GM04504 (cell line): ENCODE data around the gene INO80E.
"Not testable (repeated sequence)": the region's sequence is repeated elsewhere in the genome, so short reads cannot be mapped to it uniquely, and the experiment has no call there.

Experiments used
- DNase-seq: peaks from one replicate; pipeline ENCODE4 v3.0.0-alpha.2; 2012; ENCODE audit warnings: low read depth

INO80E gene, protein sequence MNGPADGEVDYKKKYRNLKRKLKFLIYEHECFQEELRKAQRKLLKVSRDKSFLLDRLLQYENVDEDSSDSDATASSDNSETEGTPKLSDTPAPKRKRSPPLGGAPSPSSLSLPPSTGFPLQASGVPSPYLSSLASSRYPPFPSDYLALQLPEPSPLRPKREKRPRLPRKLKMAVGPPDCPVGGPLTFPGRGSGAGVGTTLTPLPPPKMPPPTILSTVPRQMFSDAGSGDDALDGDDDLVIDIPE

DNA sequence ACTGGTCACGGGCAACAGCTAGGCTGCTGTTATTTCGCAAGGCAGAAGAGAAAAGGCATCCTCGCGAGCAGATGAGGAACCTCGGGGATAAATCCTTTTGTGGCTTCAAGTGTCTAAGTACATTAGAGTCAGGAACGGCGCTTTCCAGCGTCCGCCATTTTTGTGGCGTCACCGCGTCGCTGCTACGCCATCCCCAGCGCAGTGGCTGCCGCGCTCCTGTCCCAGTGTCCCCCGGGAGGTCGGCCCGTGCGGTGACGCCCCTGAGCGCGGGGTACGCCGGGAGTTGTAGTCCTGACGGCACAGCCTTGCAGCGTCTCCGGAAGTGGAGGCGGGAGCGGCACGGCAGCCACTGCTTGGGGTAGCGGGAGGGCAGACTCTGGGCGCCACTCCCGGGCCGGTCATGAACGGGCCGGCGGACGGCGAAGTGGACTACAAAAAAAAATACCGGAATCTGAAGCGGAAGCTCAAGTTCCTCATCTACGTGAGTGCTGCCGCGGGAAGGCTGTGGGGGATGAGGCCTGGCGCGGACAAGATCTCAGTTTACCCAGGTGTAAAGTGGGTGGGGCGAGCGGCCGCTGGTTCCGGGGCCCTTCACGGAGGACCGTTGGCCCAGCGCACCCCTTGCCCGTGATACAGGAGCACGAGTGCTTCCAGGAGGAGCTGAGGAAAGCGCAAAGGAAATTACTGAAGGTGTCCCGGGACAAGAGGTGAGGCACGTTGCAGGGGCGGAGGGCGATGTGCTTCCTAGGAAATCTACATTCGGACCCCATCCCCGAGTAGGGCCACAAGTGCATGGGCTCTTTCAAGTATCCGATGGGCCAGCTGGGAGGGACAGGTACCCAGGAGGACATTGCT is at the start of gene INO80E:
INO80E (plus strand) TSS at position 331 of the 855 bp plus-strand sequence; CDS start at position 401, 70 bp downstream.
- peak; percentile 89 for DNase-seq

DNA sequence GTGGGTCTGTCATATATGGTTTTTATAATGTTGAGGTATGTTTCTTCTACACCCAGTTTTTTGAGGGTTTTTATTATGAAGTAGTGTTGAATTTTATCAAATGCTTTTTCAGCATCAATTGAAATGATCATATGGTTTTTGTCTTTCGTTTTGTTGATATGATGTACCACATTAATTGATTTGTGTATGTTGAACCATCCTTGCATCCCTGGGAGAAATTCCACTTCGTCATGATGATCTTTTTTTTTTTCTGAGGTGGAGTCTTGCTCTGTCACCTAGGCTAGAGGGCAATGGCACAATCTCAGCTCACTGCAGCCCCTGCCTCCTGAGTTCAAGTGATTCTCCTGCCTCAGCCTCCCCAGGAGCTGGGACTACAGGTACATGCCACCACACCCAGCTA is 48.1 kb upstream of the INO80E start:
- DNase-seq, result no peak

DNA sequence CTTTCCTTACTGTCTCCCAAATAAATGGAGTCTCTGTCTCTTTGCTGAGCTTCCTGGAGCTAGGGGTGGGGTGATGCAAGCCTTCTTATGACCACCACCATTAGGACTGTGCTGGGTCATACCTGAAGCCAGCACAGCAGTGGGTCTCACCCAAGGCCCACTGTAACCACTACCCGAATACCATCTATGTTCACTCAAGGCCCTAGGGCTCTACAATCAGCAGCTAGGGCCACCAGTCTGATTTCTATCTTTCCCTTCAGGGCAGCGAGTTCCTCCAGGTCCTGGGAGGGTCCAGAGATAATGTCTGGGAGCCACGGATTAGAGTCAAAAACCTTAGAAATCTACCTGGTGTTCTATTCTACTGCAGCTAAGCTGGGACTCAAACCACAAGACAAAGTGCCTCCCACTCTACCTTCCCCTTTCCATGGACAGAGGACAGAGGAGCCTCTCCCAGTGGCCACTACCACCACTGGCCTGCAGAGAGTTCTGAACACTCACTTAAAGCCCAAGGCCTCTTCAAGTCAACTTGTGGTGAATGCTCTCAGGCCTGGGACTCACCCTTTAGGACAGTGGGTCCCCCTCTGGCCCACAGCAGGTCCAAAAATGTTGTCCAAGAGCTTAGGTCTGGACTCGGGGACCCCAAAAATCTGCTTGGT is 45.1 kb upstream of the INO80E start:
- no peak for DNase-seq

DNA sequence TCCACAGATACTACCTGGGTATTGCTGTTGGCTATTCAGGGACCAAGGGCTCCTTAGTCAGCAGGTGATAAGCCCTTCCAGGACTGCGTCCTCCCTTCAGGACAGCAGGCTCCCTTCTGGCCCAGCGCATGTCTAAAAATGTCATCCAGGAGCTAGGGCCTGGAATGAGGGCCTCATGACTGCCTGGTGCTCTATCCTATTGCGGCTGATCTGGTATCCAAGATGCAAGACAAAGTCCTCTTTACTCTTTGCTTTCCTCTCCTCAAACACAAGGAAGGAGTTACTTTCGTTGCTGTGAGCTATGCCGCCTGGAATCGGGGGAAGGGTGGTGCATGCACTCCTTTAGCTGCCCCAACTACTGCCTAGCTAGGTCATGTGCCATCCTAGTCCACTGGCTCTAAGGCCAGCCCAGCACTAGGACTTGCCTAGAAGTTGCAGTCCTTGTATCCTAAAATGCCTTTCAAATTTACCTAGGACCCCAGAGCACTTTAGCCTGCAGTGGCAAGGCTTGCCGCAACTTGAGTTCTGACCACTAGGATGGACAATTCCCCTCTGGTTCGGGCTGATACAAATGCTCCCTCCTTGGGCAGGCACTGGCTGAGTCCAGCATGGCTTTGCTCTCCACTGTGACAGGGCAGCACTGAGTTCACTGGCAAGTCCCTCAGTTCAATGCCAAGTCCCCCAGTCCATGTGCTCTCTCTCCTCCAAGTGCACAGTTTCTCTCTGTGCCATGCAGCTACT is 44.2 kb upstream of the INO80E start:
- DNase-seq, result no peak

DNA sequence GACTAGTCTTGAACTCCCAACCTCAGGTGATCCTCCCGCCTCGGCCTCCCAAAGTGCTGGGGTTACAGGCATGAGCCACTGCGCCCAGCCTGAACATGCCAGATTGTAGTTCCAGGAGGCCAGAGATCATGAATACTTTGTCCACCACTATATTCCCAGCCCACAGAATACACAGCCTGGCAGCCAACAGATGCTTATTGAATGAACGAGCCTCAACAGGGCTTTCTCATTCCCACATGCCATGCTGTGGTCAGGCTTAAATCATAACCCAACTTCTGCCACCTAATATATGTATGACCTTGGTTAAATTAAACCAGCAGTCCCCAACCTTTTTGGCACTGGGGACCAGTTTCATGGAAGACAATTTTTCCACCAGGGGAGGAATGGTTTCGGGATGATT is 37.3 kb upstream of the INO80E start:
- no peak for DNase-seq

DNA sequence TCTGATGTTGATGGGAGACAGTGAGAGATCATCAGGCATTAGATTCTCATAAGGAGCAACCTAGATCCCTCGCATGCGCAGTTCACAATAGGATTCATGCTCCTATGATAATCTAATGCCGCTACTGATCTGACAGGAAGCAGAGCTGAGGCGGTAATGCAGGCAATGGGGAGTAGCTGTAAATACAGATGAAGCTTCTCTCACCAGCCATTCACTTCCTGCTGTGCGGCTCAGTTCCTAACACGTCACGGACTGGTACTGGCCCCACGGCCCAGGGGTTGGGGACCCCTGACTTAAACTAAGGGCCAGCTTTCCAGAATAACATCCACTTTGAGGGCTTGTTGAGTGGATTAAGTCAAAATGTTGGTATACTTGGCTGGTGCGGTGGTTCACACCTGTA is 36.7 kb upstream of the INO80E start:
- no peak for DNase-seq

DNA sequence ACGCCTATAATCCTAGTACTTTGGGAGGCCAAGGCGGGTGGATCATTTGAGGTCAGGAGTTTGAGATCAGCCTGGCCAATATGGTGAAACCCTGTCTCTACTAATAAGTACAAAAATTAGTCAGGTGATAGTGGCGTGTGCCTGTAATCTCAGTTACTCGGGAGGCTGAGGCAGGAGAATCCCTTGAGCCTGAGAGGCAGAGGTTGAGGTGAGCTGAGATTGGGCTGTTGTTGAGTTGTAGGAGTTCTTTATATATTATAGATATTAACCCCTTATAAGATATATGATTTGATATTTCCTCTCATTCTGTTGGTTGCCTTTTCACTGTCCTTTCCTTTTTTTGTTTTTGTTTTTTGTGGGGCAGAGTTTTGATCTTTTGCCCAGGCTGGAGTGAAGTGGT is 36.2 kb upstream of the INO80E start:
- not testable (repeated sequence) for DNase-seq

DNA sequence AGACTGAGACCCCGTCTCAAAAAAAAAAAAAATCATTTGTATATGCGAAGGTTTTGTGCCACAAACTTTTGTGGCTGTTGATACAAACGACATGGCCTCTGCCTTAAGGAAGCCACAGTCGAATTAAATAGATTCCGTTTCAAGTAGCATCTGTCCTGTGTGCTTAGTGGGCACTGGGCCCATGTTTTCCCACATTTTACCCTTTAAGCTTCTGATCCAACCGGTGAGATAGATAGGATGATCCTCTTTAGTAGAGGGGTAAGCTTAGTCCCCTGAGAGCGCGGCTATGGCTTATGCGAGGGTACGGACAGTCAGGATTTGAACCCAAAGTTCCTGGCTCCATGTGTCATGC is 34.9 kb upstream of the INO80E start:
- no peak for DNase-seq

DNA sequence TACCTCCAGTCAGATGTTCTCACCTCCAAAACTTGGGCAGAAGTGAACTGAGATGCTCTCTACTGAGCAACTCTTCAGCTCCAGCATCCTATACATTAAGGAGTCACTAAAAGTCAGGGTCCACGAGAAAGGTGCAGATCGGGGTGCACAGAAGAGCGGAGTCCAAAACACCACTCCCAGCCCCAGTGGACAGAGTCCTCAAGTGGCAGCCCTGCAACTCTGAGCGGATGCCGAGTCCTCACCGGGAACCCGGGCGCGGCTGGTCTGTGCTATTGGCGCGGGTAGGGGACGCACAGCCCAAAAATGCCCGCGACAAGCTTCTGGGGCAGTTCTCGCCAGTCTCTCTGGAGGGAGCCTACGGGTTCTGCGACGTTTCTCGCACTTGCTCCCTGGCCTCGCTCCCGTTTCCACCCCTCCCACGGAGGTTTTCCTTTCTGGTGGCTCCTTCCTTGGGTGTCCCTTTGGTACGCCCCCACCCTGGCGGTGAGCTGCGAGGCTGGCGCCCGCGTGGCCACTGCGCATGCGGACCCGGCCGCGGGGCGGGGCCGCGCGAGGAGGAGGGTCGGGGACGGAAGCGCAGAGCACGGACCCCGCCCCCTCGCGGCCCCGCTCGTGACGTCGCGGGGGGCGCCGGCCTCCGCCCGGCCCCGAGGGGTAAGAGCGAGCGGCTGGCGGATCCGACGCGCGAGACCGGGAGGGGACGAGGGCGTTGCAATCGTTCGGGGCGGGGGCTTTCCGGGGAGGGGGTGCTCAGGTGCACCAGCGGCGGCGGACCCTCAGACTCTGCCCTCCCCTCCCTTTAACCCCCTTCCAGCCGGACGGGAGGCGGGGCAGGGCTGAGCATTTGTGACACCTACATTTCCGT is 34.3 kb upstream of the INO80E start, which contains the start of gene TMEM219:
TMEM219 (plus strand) TSS at position 601 of the 865 bp plus-strand sequence. CDS start 1,065 bp downstream, outside the sequence.
- peak; percentile 84 for DNase-seq

DNA sequence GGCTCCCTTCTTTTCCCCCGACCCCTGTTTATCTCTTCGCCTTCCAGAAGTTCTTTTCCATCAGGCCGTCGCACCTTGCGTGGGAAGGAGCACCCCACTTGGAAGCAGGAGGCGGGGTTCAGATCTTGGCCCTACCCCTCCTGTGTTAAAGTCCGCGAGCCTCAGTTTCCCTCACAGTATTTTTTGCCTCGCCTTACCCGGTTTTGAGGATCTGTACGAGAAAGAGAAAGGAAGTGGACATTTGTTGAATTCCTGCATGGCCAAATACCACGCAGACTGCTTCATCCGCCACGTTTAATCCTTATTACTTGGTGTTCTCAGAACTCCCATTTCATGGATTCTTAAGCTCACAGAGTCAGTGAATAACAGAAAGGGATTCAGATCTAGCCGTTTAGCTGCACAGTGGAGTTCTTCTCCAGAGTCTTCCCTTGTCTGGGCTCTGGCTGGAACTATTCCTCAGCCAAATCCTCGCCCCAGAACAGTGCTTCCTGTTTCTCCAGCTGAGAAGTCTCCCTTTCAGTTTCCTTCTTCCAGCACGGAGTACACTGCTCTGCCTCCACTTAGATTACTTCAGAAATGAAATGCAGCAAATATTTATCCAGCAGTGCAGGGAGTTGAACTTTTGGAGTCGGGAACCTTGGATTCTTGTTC is 33.6 kb upstream of the INO80E start:
- no peak for DNase-seq

DNA sequence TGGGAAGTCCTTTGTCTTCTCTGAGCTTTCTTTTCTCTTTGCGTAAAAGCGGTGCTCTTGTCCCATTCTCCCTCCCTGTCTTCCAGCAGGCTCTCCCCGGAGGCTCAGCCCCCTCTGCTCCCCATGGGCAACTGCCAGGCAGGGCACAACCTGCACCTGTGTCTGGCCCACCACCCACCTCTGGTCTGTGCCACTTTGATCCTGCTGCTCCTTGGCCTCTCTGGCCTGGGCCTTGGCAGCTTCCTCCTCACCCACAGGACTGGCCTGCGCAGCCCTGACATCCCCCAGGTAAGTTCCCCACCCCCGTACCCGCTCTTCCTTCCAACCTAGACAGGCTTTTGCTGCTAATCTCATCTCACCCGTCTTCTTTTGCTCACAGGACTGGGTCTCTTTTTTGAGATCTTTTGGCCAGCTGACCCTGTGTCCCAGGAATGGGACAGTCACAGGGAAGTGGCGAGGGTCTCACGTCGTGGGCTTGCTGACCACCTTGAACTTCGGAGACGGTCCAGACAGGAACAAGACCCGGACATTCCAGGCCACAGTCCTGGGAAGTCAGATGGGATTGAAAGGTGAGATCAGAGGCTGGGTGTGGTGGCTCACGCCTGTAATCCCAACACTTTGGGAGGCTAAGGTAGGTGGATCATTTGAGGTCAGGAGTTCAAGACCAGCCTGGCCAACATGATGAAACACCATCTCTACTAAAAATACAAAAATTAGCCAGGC is 32.9 kb upstream of the INO80E start:
- DNase-seq, result no peak

DNA sequence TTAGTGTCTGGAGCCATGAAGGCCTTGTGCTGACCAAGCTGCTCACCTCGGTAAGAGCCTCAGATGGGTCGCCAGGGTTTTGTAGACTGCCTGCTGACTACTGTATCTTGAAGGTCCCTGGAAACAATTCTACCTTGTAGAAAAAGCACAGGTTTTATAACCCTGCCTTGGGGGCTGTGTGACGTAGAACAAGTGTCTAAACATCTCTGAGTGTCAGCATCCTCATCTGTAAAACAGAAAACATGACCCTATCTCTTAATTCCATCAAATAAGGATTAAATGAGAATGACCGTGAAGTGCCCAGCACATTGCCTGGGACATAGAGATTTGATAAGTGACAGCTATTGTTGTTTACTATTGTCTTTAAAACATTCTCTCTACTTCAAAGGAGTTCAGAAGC is 27.8 kb upstream of the INO80E start:
- no peak for DNase-seq

DNA sequence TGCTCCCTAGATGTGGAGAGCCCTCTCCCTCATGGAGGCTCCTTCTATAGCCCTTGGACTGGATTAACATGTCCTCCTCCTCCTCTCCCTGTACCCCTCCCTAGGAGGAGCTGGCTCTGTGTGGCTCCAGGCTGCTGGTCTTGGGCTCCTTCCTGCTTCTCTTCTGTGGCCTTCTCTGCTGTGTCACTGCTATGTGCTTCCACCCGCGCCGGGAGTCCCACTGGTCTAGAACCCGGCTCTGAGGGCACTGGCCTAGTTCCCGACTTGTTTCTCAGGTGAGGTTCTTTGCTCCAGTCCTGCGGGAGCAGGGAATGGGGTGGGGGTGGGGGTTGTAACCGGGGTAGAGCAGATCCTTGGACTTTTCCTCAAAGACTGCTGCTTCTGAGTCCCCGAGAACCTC is 24.7 kb upstream of the INO80E start:
- no peak for DNase-seq

DNA sequence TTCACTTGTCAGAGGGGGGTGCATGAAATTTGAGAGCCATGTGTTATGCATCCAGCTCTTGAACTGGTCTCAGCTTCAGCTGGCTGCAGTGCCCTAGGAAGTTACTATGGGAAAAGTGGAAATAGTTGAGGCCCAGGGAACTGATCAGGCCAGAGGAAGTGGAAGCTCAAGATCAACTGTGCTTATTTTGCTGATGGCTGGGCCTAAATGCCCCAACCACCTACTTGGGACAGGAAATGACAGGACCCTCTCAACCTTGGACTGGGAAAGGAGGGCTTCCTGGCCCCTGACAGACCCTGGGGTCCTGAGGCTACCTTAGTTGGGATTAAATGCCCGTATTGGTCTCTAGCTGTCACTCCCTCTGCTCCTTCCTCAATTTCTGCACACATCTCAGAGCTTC is 23.5 kb upstream of the INO80E start:
- no peak for DNase-seq

DNA sequence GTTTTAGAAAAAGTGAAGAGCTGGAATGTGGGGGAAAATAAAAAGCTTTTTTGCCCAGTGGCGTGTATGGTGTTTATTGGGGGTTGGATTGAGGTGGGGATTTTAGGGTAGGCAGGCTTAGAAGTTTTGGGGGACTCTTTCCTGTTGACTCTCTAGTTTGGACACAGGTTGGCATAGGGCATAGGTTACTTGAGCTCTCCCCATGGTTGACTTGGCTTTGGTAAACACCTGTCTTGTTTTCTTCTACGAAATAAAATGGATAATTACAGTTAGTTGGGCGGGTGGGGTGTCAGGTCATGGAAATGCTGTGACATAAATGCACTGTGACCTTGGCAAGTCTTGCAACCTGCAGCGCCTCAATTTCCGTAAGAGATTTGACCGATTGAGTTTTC is 23.1 kb upstream of the INO80E start:
- no peak for DNase-seq

DNA sequence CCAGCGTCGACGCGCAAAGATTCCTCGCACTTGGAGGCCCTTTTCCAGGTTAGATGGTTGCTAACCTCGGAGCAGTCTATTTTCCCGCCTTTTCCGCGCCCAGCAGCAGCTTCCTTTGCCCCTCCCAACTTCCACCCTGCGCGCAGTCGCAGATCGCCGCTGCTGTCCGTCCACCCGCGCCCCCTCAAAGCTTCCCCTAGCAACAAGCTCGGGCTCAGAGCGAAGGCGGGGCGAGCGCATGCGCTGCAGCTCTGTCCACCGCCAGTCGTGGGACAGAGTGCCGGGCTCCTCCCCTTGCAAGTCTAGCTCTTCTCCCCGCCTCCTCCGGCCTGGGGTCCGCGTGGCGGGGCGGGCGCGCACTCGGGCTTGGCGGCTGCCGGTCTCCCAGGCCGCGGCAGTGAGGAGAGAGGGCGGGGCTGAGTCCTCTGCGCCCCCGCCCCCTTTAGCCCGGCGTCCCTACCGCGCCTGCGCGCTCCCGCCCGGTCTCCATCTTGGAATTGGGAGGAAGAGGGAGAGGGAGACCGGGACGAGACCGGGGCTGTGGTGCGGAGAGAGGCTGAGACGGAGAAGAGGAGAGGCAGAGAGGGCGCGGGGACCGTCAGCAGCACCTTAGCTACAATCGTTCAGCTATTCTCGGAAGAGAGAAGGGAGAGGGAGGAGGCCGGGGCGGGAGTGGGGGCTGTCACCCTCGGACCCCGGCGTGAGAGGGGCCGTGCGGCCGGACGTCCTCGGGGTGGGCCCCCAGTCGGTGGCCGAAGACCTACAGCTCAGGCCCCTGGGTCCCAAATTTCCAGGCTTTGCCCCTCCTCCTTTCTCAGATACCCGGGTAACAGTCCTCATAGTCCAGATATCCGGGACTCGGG is 22.4 kb upstream of the INO80E start, which contains the start of gene TAOK2:
TAOK2 (plus strand) TSS at position 485 of the 863 bp plus-strand sequence. CDS start 3,905 bp downstream, outside the sequence.
- DNase-seq, result peak; percentile 96

DNA sequence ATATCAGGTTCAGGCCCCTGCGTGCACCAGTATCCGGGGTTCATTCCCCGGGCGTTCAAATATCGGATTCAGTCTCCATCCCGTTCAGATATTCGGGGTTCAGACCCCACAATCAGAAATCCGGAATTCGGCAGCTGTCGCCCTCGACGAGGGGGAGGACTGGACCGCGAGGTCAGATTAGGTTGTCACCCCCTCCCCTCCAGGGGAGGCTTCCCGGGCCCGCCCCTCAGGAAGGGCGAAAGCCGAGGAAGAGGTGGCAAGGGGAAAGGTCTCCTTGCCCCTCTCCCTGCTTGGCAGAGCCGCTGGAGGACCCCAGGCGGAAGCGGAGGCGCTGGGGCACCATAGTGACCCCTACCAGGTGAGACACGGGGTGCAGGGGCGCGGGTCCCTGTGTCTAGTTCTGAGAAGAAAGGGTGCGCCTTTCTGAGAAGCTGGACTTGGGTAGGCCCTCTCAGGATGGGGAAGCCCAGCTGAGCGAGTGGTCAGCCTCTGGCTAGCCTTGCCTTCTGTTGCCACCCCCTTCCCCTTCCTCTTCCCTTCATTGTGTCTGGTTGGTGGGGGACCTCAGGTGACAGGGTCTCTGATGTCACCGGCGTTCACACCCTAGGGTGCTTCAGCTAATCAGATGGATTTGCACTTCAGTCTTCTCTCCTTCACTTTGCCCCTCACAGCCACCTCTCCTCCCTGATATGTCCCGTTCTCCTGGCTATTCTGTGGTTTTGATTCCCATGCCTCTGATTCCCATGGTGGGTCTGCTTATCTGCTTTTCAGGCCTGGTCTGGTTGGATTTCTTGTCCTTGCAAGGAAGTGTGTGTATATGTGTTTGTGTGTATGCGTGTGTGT is 21.5 kb upstream of the INO80E start:
- no peak for DNase-seq

DNA sequence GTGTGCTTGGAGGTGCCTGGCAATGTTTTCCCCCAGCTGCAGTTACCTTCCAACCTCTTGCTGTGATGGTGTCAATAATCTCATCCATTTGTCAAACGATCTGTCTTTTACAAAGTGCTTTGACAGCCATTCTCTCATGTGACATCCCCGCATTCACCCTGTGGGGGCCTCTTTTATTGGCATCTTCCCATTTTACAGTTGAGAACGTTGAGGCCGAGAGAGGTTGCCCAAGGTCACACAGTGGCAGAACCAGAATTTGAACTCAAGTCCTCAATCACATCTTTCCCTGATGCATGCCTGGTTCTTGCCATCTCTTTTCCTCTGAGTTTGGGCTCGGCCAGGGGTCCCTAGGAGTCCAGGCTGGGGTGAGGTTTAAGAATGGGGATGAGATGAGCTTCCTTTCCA is 20.9 kb upstream of the INO80E start:
- DNase-seq, result no peak
